ENCODE results near the gene LSAMP. TPM values are rescaled to one million over a fixed set of nuclear protein-coding genes. Genes with fewer than 3 reads are reported as not detected.
A peak's percentile ranks its signal among the peaks of the same experiment; 100 is the strongest.

The LSAMP gene
- total RNA-seq, 4 donors from 2014 or later: 0.30 to 5.5 (median 1.4) TPM

GRCh38 chr3:115927197-115927596 lies 518.1 kb downstream of the LSAMP start:
- intact Hi-C loops (cut with DNase I): no loop called here
- H3K27ac ChIP-seq: no peak overlapping the region
- peaks cover 0 to 4% (median 0%) of the 10 kb centered on the region in 3 donors for H3K9me3 ChIP-seq
- no peaks in the 10 kb centered on the region for H3K36me3 ChIP-seq
- no peak overlapping the region for H3K4me3 ChIP-seq
- no peak for TF ChIP-seq CTCF (IDR thresholded peaks at IDR 0.05)
- TF ChIP-seq POLR2A (IDR thresholded peaks at IDR 0.05): no peak
- peaks cover 0 to 5% (median 0%) of the 10 kb centered on the region in 4 donors for H3K27me3 ChIP-seq
- DNase-seq: no peak
- H3K4me1 ChIP-seq: no peaks in the 10 kb centered on the region

- Histone ChIP-seq H3K36me3 (no peaks in the 10 kb centered on the region), H3K4me1 (no peaks in the 10 kb centered on the region), H3K4me3 (no peak overlapping the region), H3K27me3 (peaks cover 0 to 5% (median 0%) of the 10 kb centered on the region in 4 donors), H3K27ac (no peak overlapping the region), H3K9me3 (peaks cover 0 to 8% (median 0%) of the 10 kb centered on the region in 3 donors)
- no peak for DNase-seq
- no peak for TF ChIP-seq POLR2A (IDR thresholded peaks at IDR 0.05)
- TF ChIP-seq CTCF (IDR thresholded peaks at IDR 0.05): peak in 3 of 6 experiments; percentile 13 to 48 (median 19)
- WGBS, 2 donors: 82 to 100% methylated on average over 1 of the region's 1 CpG
- intact Hi-C loops (cut with DNase I): no loop called here
Measured at GRCh38 chr3:115922681-115923347, 522.5 kb downstream of the LSAMP start.

- intact Hi-C loops (cut with DNase I): no loop called here
- DNase-seq: no peak
- Histone ChIP-seq H3K27me3 (no peaks in the 10 kb centered on the region), H3K27ac (no peak overlapping the region), H3K9me3 (peaks cover 0 to 8% (median 0%) of the 10 kb centered on the region in 3 donors), H3K36me3 (no peaks in the 10 kb centered on the region), H3K4me1 (no peaks in the 10 kb centered on the region), H3K4me3 (no peak overlapping the region)
- no peak for TF ChIP-seq POLR2A (IDR thresholded peaks at IDR 0.05)
- TF ChIP-seq CTCF (IDR thresholded peaks at IDR 0.05): no peak
Measured at GRCh38 chr3:115921711-115922110, 523.6 kb downstream of the LSAMP start.

- intact Hi-C loops (cut with DNase I): no loop called here
- 21 to 52% methylated on average over 2 of the region's 2 CpGs for WGBS, 2 donors
- Histone ChIP-seq H3K4me3 (no peak overlapping the region), H3K36me3 (no peaks in the 10 kb centered on the region), H3K27ac (no peak overlapping the region), H3K27me3 (no peaks in the 10 kb centered on the region), H3K9me3 (peaks cover 0 to 8% (median 0%) of the 10 kb centered on the region in 3 donors), H3K4me1 (no peaks in the 10 kb centered on the region)
- no peak for TF ChIP-seq POLR2A (IDR thresholded peaks at IDR 0.05)
- no peak for TF ChIP-seq CTCF (IDR thresholded peaks at IDR 0.05)
- no peak for DNase-seq
Measured at GRCh38 chr3:115918900-115919299, 526.4 kb downstream of the LSAMP start.

GRCh38 chr3:115916866-115917265 lies 528.4 kb downstream of the LSAMP start:
- H3K36me3 ChIP-seq: no peaks in the 10 kb centered on the region
- TF ChIP-seq CTCF (IDR thresholded peaks at IDR 0.05): no peak
- TF ChIP-seq POLR2A (IDR thresholded peaks at IDR 0.05): no peak
- H3K27me3 ChIP-seq: no peaks in the 10 kb centered on the region
- H3K27ac ChIP-seq: no peak overlapping the region
- H3K9me3 ChIP-seq: peaks cover 0 to under 1% (median 0%) of the 10 kb centered on the region in 3 donors
- no peak for DNase-seq
- H3K4me3 ChIP-seq: no peak overlapping the region
- intact Hi-C loops (cut with DNase I): no loop called here
- H3K4me1 ChIP-seq: no peaks in the 10 kb centered on the region
- 83 to 100% methylated on average over 1 of the region's 1 CpG for WGBS, 2 donors

Measured in esophagus squamous epithelium (tissue), 5 donors.